ENCODE measurements around the gene SQSTM1.
A peak's percentile ranks its signal among the peaks of the same experiment; 100 is the strongest.

Gene SQSTM1

DNA sequence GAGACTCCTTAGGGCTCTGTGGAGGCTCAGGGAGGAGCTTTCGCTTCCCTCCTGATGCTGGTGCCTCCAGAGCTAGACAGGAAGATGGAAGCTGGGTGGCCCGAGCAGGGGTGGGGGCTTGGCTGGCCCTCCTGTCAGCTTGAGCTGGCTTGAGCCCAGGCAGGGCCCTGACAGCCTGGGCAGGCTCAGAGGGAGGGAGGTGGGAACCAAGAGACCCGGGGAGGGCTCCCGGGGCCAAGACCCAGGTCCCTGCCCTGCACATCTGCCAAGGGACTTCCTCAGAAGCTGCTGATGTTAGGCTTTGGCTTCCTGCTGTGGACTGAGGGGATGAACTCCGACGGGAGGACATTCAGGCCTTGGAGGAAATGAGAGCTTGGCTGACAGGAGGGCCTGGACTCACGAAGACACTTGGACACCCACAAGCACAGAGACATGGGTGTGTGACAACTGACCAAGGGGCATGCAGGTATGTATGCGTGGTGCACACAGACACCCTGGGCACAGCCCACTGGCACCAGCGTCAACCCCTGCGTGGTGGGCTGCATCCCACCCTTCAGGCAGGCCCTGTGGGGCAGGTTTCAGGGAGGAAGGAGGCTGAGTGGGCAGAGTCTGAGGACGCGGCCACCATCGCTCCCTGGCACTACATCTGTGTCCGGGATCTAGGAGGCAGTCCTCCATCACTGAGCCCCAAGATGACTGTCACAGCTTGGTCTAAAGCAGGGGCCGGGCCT is 28.7 kb upstream of the SQSTM1 start:
- H3K4me1 Mint-ChIP-seq, result peaks cover 24% of the 10 kb centered on the region
- peaks cover 7% of the 10 kb centered on the region for H3K36me3 Mint-ChIP-seq
- no peaks in the 10 kb centered on the region for H3K27me3 Mint-ChIP-seq
- H3K4me3 Mint-ChIP-seq, result no peak overlapping the region
- no peaks in the 10 kb centered on the region for H3K9me3 Mint-ChIP-seq
- H3K27ac Mint-ChIP-seq, result no peak overlapping the region

DNA sequence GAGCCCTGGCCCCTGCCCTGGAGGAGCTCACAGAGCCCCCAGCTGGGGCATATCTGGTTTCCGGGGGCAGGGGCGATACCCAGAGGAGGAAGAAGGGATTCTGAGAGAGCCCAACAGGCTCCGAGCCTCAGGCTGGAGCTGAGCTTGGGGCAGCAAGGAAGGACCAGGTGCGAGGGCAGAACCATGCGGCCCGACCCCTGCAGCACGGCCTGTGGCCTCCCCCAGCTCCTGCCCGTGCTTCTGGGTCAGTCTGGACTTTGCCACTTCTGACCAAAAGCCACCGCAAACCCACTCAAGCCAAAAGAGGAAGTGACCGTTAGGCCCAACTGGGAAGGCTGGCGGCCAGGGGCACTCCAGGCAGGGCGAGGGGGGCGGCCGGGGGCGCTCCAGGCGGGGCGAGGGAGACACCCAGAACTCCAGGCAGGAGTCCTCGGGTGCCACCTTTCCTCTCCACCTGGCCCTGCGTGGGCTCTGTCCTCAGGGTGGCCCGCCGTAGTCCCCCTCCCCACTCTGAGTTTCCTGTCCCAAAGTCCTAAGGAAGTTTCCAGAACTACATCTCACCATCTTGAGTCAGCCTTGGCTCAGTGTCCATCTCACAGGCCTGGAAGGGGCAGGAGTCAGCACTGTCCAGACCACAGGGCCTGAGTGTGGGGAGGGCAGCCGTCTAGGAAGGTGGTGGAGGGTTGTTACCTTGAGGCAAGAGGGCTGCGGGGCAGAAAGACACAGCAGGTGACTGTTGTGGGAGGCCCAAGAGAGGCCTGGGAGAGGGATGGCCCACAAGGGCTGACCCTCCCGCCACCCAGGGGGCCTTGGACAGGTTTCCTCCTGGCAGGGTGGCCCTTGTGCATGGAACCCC is 27.9 kb upstream of the SQSTM1 start:
- H3K4me1 Mint-ChIP-seq, result peaks cover 24% of the 10 kb centered on the region
- H3K27ac Mint-ChIP-seq, result peak overlapping the region; percentile 79
- H3K27me3 Mint-ChIP-seq, result no peaks in the 10 kb centered on the region
- H3K36me3 Mint-ChIP-seq, result peaks cover 7% of the 10 kb centered on the region
- H3K9me3 Mint-ChIP-seq, result no peaks in the 10 kb centered on the region
- H3K4me3 Mint-ChIP-seq, result peak overlapping the region; percentile 33

DNA sequence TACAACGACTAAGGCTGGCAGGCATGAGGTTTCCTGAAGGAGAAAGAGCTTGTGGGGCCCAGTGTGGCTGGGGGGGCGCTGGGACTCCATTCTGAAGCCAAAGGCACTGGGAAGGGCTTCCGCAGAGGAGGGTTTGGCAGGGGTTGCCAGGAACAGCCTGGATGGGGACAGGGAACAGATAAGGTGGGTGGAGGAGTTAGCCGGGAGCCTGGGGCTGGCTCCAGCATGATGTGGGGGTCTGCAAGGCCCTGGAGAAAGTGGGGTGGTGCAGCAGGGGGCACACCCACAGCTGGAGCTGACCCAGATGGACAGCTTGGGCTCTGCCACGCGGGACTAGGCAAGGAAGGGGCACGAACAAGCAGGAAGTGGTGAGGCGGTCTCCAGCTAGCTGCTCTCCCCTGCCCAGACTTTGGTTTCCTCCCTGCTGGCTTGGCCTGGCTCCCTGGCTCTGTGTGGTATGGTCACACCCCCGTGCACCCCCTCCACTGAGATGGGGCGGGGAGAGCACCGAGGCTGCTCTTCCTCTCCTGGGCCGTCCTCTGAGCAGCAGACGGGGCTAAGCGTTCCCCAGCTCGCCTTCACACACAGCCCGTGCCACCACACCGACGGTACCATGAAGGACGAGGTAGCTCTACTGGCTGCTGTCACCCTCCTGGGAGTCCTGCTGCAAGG is 27.1 kb upstream of the SQSTM1 start, which contains the start of gene LTC4S:
LTC4S (plus strand) TSS at position 519 of the 672 bp plus-strand sequence; CDS start at position 614, 95 bp downstream.
- no peaks in the 10 kb centered on the region for H3K9me3 Mint-ChIP-seq
- H3K36me3 Mint-ChIP-seq, result peaks cover 5% of the 10 kb centered on the region
- H3K4me1 Mint-ChIP-seq, result peaks cover 24% of the 10 kb centered on the region
- H3K27me3 Mint-ChIP-seq, result no peaks in the 10 kb centered on the region
- H3K4me3 Mint-ChIP-seq, result peak within 1 kb of the TSS; percentile 61
- peak within 1 kb of the TSS; percentile 79 for H3K27ac Mint-ChIP-seq

GRCh38 chr5:179794171-179794570 is 26.5 kb upstream of the SQSTM1 start:
- Mint-ChIP-seq H3K36me3 (peaks cover 5% of the 10 kb centered on the region), H3K27me3 (no peaks in the 10 kb centered on the region), H3K27ac (no peak overlapping the region), H3K9me3 (no peaks in the 10 kb centered on the region), H3K4me3 (no peak overlapping the region), H3K4me1 (peaks cover 24% of the 10 kb centered on the region)

- peaks cover 24% of the 10 kb centered on the region for H3K4me1 Mint-ChIP-seq
- peak overlapping the region; percentile 61 for H3K4me3 Mint-ChIP-seq
- no peak overlapping the region for H3K27ac Mint-ChIP-seq
- H3K27me3 Mint-ChIP-seq, result no peaks in the 10 kb centered on the region
- H3K9me3 Mint-ChIP-seq, result no peaks in the 10 kb centered on the region
- peaks cover 7% of the 10 kb centered on the region for H3K36me3 Mint-ChIP-seq
Observed at GRCh38 chr5:179794575-179794974, 26.1 kb upstream of the SQSTM1 start.

- Mint-ChIP-seq H3K4me3 (peak overlapping the region; percentile 42), H3K9me3 (no peaks in the 10 kb centered on the region), H3K27me3 (no peaks in the 10 kb centered on the region), H3K27ac (no peak overlapping the region), H3K36me3 (peaks cover 7% of the 10 kb centered on the region), H3K4me1 (peaks cover 24% of the 10 kb centered on the region)
Observed at GRCh38 chr5:179795049-179795862, 25.4 kb upstream of the SQSTM1 start.

- peaks cover 7% of the 10 kb centered on the region for H3K36me3 Mint-ChIP-seq
Observed at GRCh38 chr5:179795863-179796833, 24.6 kb upstream of the SQSTM1 start.

DNA sequence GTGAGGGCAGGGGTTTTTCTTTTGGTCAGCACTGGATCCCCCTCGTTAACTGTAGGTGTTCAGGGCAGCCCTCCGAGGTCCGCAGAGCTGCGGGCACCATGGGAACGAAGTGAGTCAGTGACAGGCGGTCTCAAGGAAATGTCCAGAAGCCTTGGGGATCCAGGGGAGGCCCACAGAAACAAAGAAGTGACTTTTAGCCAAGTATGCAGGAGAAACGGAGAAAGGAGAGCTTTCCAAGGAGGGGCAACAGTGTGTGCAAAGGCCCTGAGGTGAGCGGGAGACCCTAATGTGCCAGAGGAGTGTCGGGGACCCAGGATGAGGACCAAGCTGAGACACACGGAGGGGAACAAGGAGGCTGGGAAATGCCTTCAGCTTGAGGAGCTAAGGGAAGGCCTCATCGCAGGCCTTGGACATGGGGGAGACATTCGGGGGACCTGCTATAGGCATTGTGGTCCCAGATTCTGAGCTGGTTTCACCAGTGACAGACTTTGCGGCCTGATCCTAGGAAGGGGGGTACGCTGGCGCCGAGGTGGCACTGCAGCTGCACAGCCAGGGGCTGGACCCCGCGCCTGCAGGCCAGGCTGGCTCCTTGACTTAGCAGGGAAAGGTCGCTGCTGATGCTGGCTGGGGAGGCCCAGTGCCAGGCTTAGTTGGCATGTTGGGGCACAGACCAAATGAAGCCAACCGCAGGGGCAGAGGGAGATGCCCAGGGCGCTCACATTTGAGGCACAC is 23.7 kb upstream of the SQSTM1 start:
- H3K27me3 Mint-ChIP-seq, result no peaks in the 10 kb centered on the region
- no peak overlapping the region for H3K27ac Mint-ChIP-seq
- H3K4me3 Mint-ChIP-seq, result peak overlapping the region; percentile 59
- H3K9me3 Mint-ChIP-seq, result no peaks in the 10 kb centered on the region
- peaks cover 7% of the 10 kb centered on the region for H3K36me3 Mint-ChIP-seq
- peaks cover 30% of the 10 kb centered on the region for H3K4me1 Mint-ChIP-seq

More at GRCh38 chr5:179795863-179796833, 24.6 kb upstream of the SQSTM1 start:
- Mint-ChIP-seq H3K27ac (no peak overlapping the region), H3K4me1 (peaks cover 24% of the 10 kb centered on the region), H3K27me3 (no peaks in the 10 kb centered on the region), H3K9me3 (no peaks in the 10 kb centered on the region), H3K4me3 (peak overlapping the region; percentile 59)

GRCh38 chr5:179797741-179798140 is 23.0 kb upstream of the SQSTM1 start:
- H3K36me3 Mint-ChIP-seq, result peaks cover 7% of the 10 kb centered on the region
- no peak overlapping the region for H3K4me3 Mint-ChIP-seq
- peaks cover 31% of the 10 kb centered on the region for H3K4me1 Mint-ChIP-seq
- H3K9me3 Mint-ChIP-seq, result no peaks in the 10 kb centered on the region
- H3K27me3 Mint-ChIP-seq, result no peaks in the 10 kb centered on the region
- H3K27ac Mint-ChIP-seq, result no peak overlapping the region

DNA sequence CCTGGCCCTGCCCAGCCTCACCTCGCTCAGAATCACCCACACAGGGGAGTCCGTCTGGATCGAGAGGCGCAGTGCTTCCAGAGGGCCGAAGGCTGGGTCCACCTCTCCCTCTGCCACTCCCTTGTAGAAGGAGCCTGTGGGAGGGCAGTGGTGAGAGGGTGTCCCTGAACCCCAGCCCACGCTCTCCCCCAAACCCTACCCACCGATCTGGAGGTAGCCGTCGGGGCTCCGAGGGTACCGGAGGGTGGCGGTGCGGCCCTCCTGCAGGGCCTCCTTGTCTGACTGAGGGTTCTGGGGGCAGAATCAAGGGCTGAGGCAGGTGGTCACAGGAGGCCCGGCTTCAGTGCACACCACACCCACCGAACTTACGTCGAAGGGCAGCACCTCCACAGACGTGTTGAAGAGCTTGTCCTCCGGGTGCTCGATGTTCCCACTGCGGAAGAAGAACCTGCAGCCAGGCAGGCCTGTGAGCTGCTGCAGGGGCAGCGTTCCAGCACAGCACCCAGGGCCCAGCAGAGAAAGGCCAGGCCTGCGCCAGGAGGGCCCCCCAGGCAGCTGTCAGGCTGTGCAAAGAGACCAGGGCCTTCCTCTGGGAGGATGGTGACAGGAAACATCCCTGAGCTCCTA is 22.4 kb upstream of the SQSTM1 start:
- no peak overlapping the region for H3K27ac Mint-ChIP-seq
- peaks cover 31% of the 10 kb centered on the region for H3K4me1 Mint-ChIP-seq
- H3K36me3 Mint-ChIP-seq, result peaks cover 7% of the 10 kb centered on the region
- no peak overlapping the region for H3K4me3 Mint-ChIP-seq
- H3K27me3 Mint-ChIP-seq, result no peaks in the 10 kb centered on the region
- H3K9me3 Mint-ChIP-seq, result no peaks in the 10 kb centered on the region

DNA sequence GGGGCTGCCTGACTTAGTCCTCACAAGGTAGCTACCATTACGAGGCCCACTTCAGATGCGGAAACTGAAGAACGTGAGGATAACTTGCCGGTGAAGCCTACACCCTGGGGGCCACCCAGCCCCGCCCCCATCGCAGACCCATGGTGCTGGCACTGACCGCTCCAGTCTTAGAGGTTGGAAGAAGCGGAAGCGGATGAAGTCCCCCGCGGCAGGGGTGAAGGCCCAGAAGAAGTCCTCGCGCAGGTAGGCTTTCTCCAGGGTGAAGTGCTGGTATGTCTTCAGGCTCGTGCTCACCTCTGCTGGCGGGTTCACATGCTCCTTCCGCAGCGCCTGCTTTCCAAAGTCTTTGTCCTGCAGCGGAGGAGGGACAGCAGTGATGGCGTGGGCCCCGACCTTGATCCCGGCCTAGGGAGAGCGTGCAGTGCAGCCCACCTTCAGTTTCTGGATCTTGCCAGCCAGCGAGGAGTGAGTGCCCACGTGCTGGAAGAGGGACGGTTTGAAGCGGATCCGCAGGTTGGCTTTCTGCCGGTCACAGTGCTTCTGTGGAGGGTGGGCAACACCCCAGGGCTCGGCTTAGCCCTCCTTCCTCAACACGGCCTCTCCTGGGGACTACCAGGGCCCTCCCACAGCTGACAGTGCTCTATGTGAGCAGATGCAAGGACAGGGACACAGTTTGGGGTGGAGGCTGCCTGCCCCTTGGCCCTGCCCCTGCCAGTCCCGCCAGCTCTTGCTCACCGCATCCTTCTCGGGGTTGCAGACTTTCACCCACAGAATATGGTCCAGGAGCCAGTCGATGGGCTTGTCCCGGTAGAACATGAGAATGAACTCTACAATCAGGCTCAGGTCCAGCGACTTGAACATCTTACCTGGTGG is 21.7 kb upstream of the SQSTM1 start:
- Mint-ChIP-seq H3K36me3 (peaks cover 7% of the 10 kb centered on the region), H3K4me3 (no peak overlapping the region), H3K27ac (no peak overlapping the region), H3K27me3 (no peaks in the 10 kb centered on the region), H3K9me3 (no peaks in the 10 kb centered on the region), H3K4me1 (peaks cover 30% of the 10 kb centered on the region)

- Mint-ChIP-seq H3K27me3 (no peaks in the 10 kb centered on the region), H3K36me3 (peaks cover 7% of the 10 kb centered on the region), H3K9me3 (no peaks in the 10 kb centered on the region), H3K4me1 (peaks cover 30% of the 10 kb centered on the region), H3K4me3 (no peak overlapping the region), H3K27ac (no peak overlapping the region)
Observed at GRCh38 chr5:179799644-179799973, 21.1 kb upstream of the SQSTM1 start.
